Activated CD8-positive, alpha-beta T cell treated with anti-CD3 and anti-CD28 coated beads for 36 hours (primary cell): Measurements from ENCODE around the gene FMN1. TPM values are rescaled to one million over a fixed set of nuclear protein-coding genes. Genes with fewer than 3 reads are reported as not detected.

ENCODE experiments used
- ATAC-seq: fragments of 200-7000 bp; cut with Tn5 transposase; one replicate; pipeline ENCODE4 v1.10.0; 2021; ENCODE audit warnings: mild to moderate bottlenecking, moderate library complexity
- CTCF ChIA-PET: fragments of 350-600 bp; sonication (Branson Sonifier 250); formaldehyde crosslinking; loops from one replicate; lab custom pipeline; 2021; ENCODE audit warnings: antibody characterized with exemption; lab: Charles Lee
- POLR2A ChIA-PET: fragments of 350-600 bp; sonication (Branson Sonifier 250); formaldehyde crosslinking; loops from one replicate; lab custom pipeline; 2021; ENCODE audit warnings: antibody characterized with exemption; lab: Charles Lee
- DNase-seq: peaks from one replicate; pipeline ENCODE4 v3.0.0-alpha.2; 2020
- H3K27ac Mint-ChIP-seq: one replicate; pipeline ENCODE4 v1.8.0; 2021; ENCODE audit warnings: mild to moderate bottlenecking, mixed read lengths
- H3K27me3 Mint-ChIP-seq: one replicate; pipeline ENCODE4 v1.8.0; 2021; ENCODE audit warnings: mixed read lengths
- H3K36me3 Mint-ChIP-seq: one replicate; pipeline ENCODE4 v1.8.0; 2021; ENCODE audit warnings: low read depth, mixed read lengths
- H3K4me1 Mint-ChIP-seq: one replicate; pipeline ENCODE4 v1.8.0; 2021; ENCODE audit warnings: low read depth, mixed read lengths
- H3K4me3 Mint-ChIP-seq: one replicate; pipeline ENCODE4 v1.8.0; 2021; ENCODE audit warnings: mild to moderate bottlenecking, moderate library complexity, mixed read lengths
- H3K9me3 Mint-ChIP-seq: one replicate; pipeline ENCODE4 v1.8.0; 2021; ENCODE audit warnings: mixed read lengths
- intact Hi-C: fragments of 100-400 bp; cut with micrococcal nuclease; formaldehyde crosslinking; loops from one replicate; pipeline ENCODE4 v1.10.0; 2022
- total RNA-seq, 2 experiments: library from RNA; stranded (reverse); gene quantifications; one replicate each; pipeline ENCODE4 v1.2.3, GENCODE V29; 2021
- TF ChIP-seq, protein P1 (sequence below): fragments of 200-600 bp; IDR thresholded peaks from one replicate; pipeline ENCODE4 v1.8.0; 2022; ENCODE audit warnings: antibody characterized with exemption, mild to moderate bottlenecking

FMN1 gene
- total RNA-seq, 2 experiments from 2014 or later, result 0.07 TPM; not detected in 1

DNA sequence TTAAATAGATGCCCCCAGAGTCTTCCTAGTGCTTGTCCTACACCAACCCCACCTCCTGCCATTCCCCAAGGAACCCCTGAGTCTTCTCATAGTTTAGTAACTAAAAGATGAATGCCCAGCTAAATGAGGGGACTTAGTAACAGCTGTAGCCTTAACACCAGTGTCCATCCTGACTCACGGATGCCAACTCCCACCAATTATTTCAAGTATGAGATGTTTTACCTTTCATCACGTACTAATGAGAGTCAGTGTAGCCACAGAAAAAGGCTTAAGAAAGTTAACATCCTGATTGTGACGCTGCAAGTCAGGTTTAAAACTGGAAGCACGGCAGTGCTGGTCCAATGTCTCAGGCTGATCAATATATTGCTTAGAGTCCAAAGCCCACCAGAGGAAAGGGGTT is 109.9 kb downstream of the FMN1 start:
- Mint-ChIP-seq H3K9me3 (no peaks in the 10 kb centered on the region), H3K4me3 (no peak overlapping the region), H3K27ac (no peak overlapping the region), H3K27me3 (peaks cover 2% of the 10 kb centered on the region), H3K4me1 (no peaks in the 10 kb centered on the region), H3K36me3 (no peaks in the 10 kb centered on the region)
- DNase-seq (no peak), ATAC-seq (no peak)
- POLR2A ChIA-PET, result no interaction called here
- CTCF ChIA-PET, result interaction anchor here (1.5 to 2.8 kb wide), 2 partner anchors 47 to 208 kb away, joined by 3 to 10 read pairs; no protein-coding TSS in a partner anchor
- intact Hi-C loops, result loop anchor here (5.0 to 10.0 kb wide), 2 partner anchors 48 to 140 kb away; no protein-coding TSS in a partner anchor
- TF ChIP-seq, protein P1, sequence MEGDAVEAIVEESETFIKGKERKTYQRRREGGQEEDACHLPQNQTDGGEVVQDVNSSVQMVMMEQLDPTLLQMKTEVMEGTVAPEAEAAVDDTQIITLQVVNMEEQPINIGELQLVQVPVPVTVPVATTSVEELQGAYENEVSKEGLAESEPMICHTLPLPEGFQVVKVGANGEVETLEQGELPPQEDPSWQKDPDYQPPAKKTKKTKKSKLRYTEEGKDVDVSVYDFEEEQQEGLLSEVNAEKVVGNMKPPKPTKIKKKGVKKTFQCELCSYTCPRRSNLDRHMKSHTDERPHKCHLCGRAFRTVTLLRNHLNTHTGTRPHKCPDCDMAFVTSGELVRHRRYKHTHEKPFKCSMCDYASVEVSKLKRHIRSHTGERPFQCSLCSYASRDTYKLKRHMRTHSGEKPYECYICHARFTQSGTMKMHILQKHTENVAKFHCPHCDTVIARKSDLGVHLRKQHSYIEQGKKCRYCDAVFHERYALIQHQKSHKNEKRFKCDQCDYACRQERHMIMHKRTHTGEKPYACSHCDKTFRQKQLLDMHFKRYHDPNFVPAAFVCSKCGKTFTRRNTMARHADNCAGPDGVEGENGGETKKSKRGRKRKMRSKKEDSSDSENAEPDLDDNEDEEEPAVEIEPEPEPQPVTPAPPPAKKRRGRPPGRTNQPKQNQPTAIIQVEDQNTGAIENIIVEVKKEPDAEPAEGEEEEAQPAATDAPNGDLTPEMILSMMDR, result no peak

DNA sequence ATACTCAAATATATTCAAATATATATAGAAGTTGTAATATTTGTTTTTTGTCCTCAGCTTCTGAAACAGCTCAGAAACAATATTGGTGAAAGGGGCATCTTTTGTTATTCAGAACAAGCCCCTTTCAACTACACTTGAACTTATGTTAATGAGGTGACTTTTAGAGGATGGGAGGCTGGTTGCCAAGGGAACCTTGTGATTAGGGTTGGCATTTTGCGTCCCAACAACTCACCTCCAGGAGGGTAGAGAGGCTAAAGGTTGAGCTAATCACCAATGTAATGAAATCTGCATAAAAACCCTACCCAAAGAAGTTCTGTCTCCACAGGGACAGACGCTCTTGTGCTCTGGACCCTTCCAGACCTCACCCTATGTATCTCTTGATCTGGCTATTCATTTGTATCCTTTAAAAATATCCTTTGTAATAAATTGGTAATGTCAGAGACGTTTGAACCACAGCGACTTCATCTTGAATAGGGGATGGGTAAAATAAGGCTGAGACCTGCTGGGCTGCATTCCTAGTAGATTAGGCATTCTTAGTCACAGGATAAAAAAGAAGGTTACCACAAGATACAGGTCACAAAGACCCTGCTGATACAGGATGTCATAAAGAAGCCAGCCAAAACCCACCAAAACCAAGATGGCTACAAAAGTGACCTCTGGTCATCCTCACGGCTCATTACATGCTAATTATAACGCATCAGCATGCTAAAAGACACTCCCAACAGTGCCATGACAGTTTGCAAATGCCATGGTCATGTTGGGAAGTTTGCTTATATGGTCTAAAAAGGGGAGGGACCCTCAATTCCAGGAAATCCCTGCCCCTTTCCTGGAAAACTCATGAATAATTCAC is 111.1 kb downstream of the FMN1 start:
- Mint-ChIP-seq H3K36me3 (no peaks in the 10 kb centered on the region), H3K27ac (no peak overlapping the region), H3K27me3 (peaks cover 2% of the 10 kb centered on the region), H3K4me3 (no peak overlapping the region), H3K4me1 (no peaks in the 10 kb centered on the region), H3K9me3 (no peaks in the 10 kb centered on the region)
- intact Hi-C loops, result loop anchor here (10.0 kb wide), 1 partner anchor 141 kb away; no protein-coding TSS in a partner anchor
- DNase-seq, result no peak
- ChIA-PET CTCF (interaction anchor here (1.5 kb wide), 1 partner anchor 49 kb away, joined by 3 read pairs; no protein-coding TSS in a partner anchor), POLR2A (no interaction called here)
- ATAC-seq, result no peak
- TF ChIP-seq, protein P1, result no peak

DNA sequence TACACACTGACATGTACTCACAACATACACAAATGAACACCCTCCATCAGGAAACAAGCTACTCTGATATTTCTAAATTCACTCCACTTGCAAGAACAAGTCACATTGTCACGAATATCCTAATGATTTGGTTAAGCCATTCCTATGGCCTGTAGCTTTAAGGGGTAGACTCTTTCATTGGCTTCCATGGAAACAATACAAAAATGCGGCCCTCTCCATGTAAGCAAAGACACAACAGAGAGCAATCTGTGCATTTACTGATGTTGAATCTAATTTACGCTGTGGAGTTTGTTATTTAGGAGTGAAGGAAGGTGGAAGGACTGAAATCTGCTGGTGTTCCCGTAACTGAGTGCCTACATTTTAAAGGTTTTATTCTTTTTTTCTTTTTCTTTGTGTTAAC is 114.5 kb downstream of the FMN1 start:
- Mint-ChIP-seq H3K27me3 (no peaks in the 10 kb centered on the region), H3K4me1 (no peaks in the 10 kb centered on the region), H3K27ac (no peak overlapping the region), H3K9me3 (no peaks in the 10 kb centered on the region), H3K36me3 (no peaks in the 10 kb centered on the region), H3K4me3 (no peak overlapping the region)
- POLR2A ChIA-PET, result no interaction called here
- TF ChIP-seq, protein P1, result no peak
- CTCF ChIA-PET, result no interaction called here
- no peak for ATAC-seq
- no peak for DNase-seq
- intact Hi-C loops, result loop anchor here (10.0 kb wide), 1 partner anchor 145 kb away; no protein-coding TSS in a partner anchor

DNA sequence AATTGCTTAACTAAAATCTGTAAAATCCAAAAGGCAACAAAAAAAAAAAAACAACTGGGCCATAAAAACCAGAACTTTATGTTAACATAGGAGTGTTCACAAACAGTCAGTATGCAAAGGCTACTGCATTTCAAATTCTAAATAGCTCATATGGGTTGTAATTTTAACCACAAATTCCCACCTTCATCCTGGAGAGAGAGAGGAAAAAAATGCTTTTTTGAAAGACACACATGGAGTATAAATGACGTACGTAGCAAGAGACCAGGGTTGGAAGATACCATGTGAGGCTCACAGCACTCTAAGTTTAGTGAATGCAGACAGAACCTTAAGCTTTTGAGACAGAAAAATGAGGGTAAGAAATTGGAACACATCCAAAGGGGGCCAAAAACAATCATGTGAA is 115.9 kb downstream of the FMN1 start:
- ChIA-PET CTCF (interaction anchor here (1.2 to 1.6 kb wide), 2 partner anchors 10 kb away, joined by 3 to 4 read pairs; no protein-coding TSS in a partner anchor), POLR2A (no interaction called here)
- intact Hi-C loops, result no loop called here
- Mint-ChIP-seq H3K27me3 (peaks cover 2% of the 10 kb centered on the region), H3K4me3 (no peak overlapping the region), H3K4me1 (no peaks in the 10 kb centered on the region), H3K36me3 (no peaks in the 10 kb centered on the region), H3K9me3 (no peaks in the 10 kb centered on the region), H3K27ac (no peak overlapping the region)
- no peak for DNase-seq
- no peak for ATAC-seq
- TF ChIP-seq, protein P1, result no peak

DNA sequence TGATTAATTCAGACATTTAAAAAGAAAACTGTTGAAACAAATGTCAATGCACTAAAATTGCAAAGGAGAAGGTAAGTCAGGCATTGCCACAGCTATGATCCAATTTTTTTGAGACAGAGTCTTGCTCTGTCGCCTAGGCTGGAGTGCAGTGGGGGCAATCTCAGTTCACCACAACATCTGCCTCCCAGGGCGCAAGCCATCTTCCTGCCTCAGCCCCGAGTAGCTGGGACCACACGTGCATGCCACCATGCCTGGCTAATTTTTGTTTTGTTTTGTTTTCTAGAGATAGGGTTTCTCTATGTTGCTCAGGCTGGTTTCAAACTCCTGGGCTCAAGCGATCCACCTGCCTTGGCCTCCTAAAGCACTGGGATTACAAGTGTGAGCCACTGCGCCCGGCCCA is 117.6 kb downstream of the FMN1 start:
- TF ChIP-seq, protein P1, result no peak
- Mint-ChIP-seq H3K4me3 (no peak overlapping the region), H3K9me3 (no peaks in the 10 kb centered on the region), H3K4me1 (no peaks in the 10 kb centered on the region), H3K27me3 (peaks cover 3% of the 10 kb centered on the region), H3K27ac (no peak overlapping the region), H3K36me3 (no peaks in the 10 kb centered on the region)
- DNase-seq (no peak), ATAC-seq (no peak)
- ChIA-PET POLR2A (no interaction called here), CTCF (no interaction called here)
- intact Hi-C loops, result no loop called here
